Measurements from ENCODE around the gene KIAA0513. TPM values are rescaled to one million over a fixed set of nuclear protein-coding genes. Genes with fewer than 3 reads are reported as not detected.

Gene KIAA0513
- total and polyA plus RNA-seq, 2 of the 13 experiments (the other 11 are each of a cell fraction or from before 2014, with no cell fraction given) = 1.8 TPM

- Histone ChIP-seq H3K9me3 (ENCODE audit: low read length) (no peaks in the 10 kb centered on the region), H3K79me2 (ENCODE audit: insufficient read depth, low read length) (no peaks in the 10 kb centered on the region), H3K27ac (ENCODE audit: extremely low read length, insufficient read depth, low read length) (no peak overlapping the region), H2AFZ (ENCODE audit: low read length) (no peak overlapping the region), H3K27me3 (ENCODE audit: control insufficient read depth in 1 of 2, insufficient read depth in 2 of 2, low read length in 2 of 2) (peaks cover 27 to 71% of the 10 kb centered on the region in 2 experiments), H3K9ac (ENCODE audit: insufficient read depth, low read depth, low read length) (no peak overlapping the region), H4K20me1 (ENCODE audit: insufficient read depth, low read length) (no peaks in the 10 kb centered on the region), H3K4me1 (ENCODE audit: insufficient read depth, low read length) (no peaks in the 10 kb centered on the region), H3K36me3 (replicated peaks in 1 of 2; ENCODE audit: control insufficient read depth in 1 of 2, insufficient read depth in 2 of 2, low read length in 2 of 2) (no peaks in the 10 kb centered on the region), H3K4me3 (replicated peaks in 1 of 3; ENCODE audit: insufficient read depth in 1 of 3, low read depth in 2 of 3, low read length in 3 of 3) (no peak overlapping the region), H3K4me2 (ENCODE audit: low read depth, low read length) (no peak overlapping the region)
- ATAC-seq (no peak), FAIRE-seq (no peak), DNase-seq (ENCODE audit: low spot score) (no peak)
- in situ Hi-C loops (cut with HindIII; ENCODE audit: extremely low pct_ligation_motif_present, low pct_unique_long_range_greater_than_20kb) = no loop called here
- 41% methylated on average over 9 of the region's 9 CpGs for WGBS (ENCODE audit: low lambda C conversion rate)
- intact Hi-C loops (cut with micrococcal nuclease; ENCODE audit: unreplicated experiment) = no loop called here
- ChIA-PET CTCF (ENCODE audit: low intra/inter-chr PET ratio, low total read pairs) (no interaction called here), POLR2A (no interaction called here)
- TF ChIP-seq ZBTB46 (CRISPR knock-in tag; IDR thresholded peaks at IDR 0.05; ENCODE audit: borderline replicate concordance) = no peak
- TF ChIP-seq DZIP1 (CRISPR knock-in tag; IDR thresholded peaks at IDR 0.05) = 0 out of 2 replicates have a peak, but pooled peaks have one; percentile 32
- no TSS peak for BruUV-seq (replicated peaks)
Measured at GRCh38 chr16:85081038-85081437, 53.4 kb downstream of the KIAA0513 start.

- ChIA-PET POLR2A (no interaction called here), CTCF (ENCODE audit: low intra/inter-chr PET ratio, low total read pairs) (no interaction called here)
- Histone ChIP-seq H3K4me3 (replicated peaks in 1 of 3; ENCODE audit: insufficient read depth in 1 of 3, low read depth in 2 of 3, low read length in 3 of 3) (no peak overlapping the region), H3K9ac (ENCODE audit: insufficient read depth, low read depth, low read length) (no peak overlapping the region), H3K27me3 (ENCODE audit: control insufficient read depth in 1 of 2, insufficient read depth in 2 of 2, low read length in 2 of 2) (peaks cover 25 to 74% of the 10 kb centered on the region in 2 experiments), H3K4me2 (ENCODE audit: low read depth, low read length) (no peak overlapping the region), H3K27ac (ENCODE audit: extremely low read length, insufficient read depth, low read length) (no peak overlapping the region), H4K20me1 (ENCODE audit: insufficient read depth, low read length) (no peaks in the 10 kb centered on the region), H3K4me1 (ENCODE audit: insufficient read depth, low read length) (peaks cover 2% of the 10 kb centered on the region; the same call in 1 of the 2 replicates), H2AFZ (ENCODE audit: low read length) (no peak overlapping the region), H3K9me3 (ENCODE audit: low read length) (no peaks in the 10 kb centered on the region), H3K36me3 (replicated peaks in 1 of 2; ENCODE audit: control insufficient read depth in 1 of 2, insufficient read depth in 2 of 2, low read length in 2 of 2) (no peaks in the 10 kb centered on the region), H3K79me2 (ENCODE audit: insufficient read depth, low read length) (no peaks in the 10 kb centered on the region)
- intact Hi-C loops (cut with micrococcal nuclease; ENCODE audit: unreplicated experiment) = no loop called here
- TF ChIP-seq MNT (IDR thresholded peaks at IDR 0.05) (peak; percentile 34; the same call in 1 of the 2 replicates), KLF15 (CRISPR knock-in tag; IDR thresholded peaks at IDR 0.05; ENCODE audit: borderline replicate concordance) (no peak), CBX5 (CRISPR knock-in tag; IDR thresholded peaks at IDR 0.05; ENCODE audit: borderline replicate concordance) (no peak), ZNF687 (CRISPR knock-in tag; IDR thresholded peaks at IDR 0.05) (no peak)
- 55% methylated on average over 11 of the region's 15 CpGs for WGBS (ENCODE audit: low lambda C conversion rate)
- in situ Hi-C loops (cut with HindIII; ENCODE audit: extremely low pct_ligation_motif_present, low pct_unique_long_range_greater_than_20kb) = no loop called here
- FAIRE-seq (no peak), ATAC-seq (no peak), DNase-seq (ENCODE audit: low spot score) (no peak)
- BruUV-seq (replicated peaks) = no TSS peak
Measured at GRCh38 chr16:85081765-85082164, 54.2 kb downstream of the KIAA0513 start.

All from HepG2 (cell line).